SK-N-MC (cell line): ENCODE results near the gene IGF2R.

Experiments used
- EZH2 ChIP-seq: fragments of 200-600 bp; sonication (generic); IDR thresholded peaks from one replicate; pipeline ENCODE4 v1.6.1; 2017; ENCODE audit warnings: antibody characterized with exemption
- POLR2AphosphoS5 ChIP-seq: IDR thresholded peaks from 2 replicates; pipeline ENCODE4 v1.6.1; 2012; ENCODE audit warnings: mild to moderate bottlenecking, low read depth, low read length, borderline replicate concordance

- TF ChIP-seq POLR2AphosphoS5 (no peak), EZH2 (no peak)
These were observed 92.1 kb downstream of the IGF2R start for GRCh38 chr6:160060920-160061447.
